ENCODE measurements around the gene HTRA3.

The HTRA3 gene

GRCh38 chr4:8318509-8318908, 49.0 kb downstream of the HTRA3 start:
- no peak for TF ChIP-seq CTCF (IDR thresholded peaks at IDR 0.05; ENCODE audit: insufficient read depth, low read length, poor library complexity, severe bottlenecking)
- no peak overlapping the region for H3K4me3 ChIP-seq (replicated peaks; ENCODE audit: low read depth, low read length)
- peaks cover 3% of the 10 kb centered on the region; the same call in 1 of the 2 replicates for H3K27me3 ChIP-seq (replicated peaks; ENCODE audit: control insufficient read depth, insufficient read depth, low read length)
- H3K36me3 ChIP-seq (ENCODE audit: control insufficient read depth, insufficient read depth, low read length), result no peaks in the 10 kb centered on the region
- DNase-seq (ENCODE audit: extremely low read depth, insufficient read length), result no peak

GRCh38 chr4:8319061-8319460, 49.5 kb downstream of the HTRA3 start:
- no peaks in the 10 kb centered on the region for H3K36me3 ChIP-seq (ENCODE audit: control insufficient read depth, insufficient read depth, low read length)
- H3K27me3 ChIP-seq (replicated peaks; ENCODE audit: control insufficient read depth, insufficient read depth, low read length), result peaks cover 3% of the 10 kb centered on the region; the same call in 1 of the 2 replicates
- DNase-seq (ENCODE audit: extremely low read depth, insufficient read length), result no peak
- H3K4me3 ChIP-seq (replicated peaks; ENCODE audit: low read depth, low read length), result no peak overlapping the region
- TF ChIP-seq CTCF (IDR thresholded peaks at IDR 0.05; ENCODE audit: insufficient read depth, low read length, poor library complexity, severe bottlenecking), result no peak

- DNase-seq (ENCODE audit: extremely low read depth, insufficient read length), result no peak
Observed at GRCh38 chr4:8319731-8320385, 50.3 kb downstream of the HTRA3 start.

GRCh38 chr4:8320386-8320750, 50.8 kb downstream of the HTRA3 start:
- H3K36me3 ChIP-seq (ENCODE audit: control insufficient read depth, insufficient read depth, low read length), result no peaks in the 10 kb centered on the region
- DNase-seq (ENCODE audit: extremely low read depth, insufficient read length), result no peak
- no peak overlapping the region for H3K4me3 ChIP-seq (replicated peaks; ENCODE audit: low read depth, low read length)
- peak; percentile 43 for TF ChIP-seq CTCF (IDR thresholded peaks at IDR 0.05; ENCODE audit: insufficient read depth, low read length, poor library complexity, severe bottlenecking)
- peaks cover 2% of the 10 kb centered on the region; the same call in 1 of the 2 replicates for H3K27me3 ChIP-seq (replicated peaks; ENCODE audit: control insufficient read depth, insufficient read depth, low read length)

More at GRCh38 chr4:8319731-8320385, 50.3 kb downstream of the HTRA3 start:
- no peak for TF ChIP-seq CTCF (IDR thresholded peaks at IDR 0.05; ENCODE audit: insufficient read depth, low read length, poor library complexity, severe bottlenecking)
- Histone ChIP-seq H3K4me3 (replicated peaks; ENCODE audit: low read depth, low read length) (no peak overlapping the region), H3K27me3 (replicated peaks; ENCODE audit: control insufficient read depth, insufficient read depth, low read length) (peaks cover 3% of the 10 kb centered on the region; the same call in 1 of the 2 replicates), H3K36me3 (ENCODE audit: control insufficient read depth, insufficient read depth, low read length) (no peaks in the 10 kb centered on the region)

GRCh38 chr4:8321220-8321619, 51.7 kb downstream of the HTRA3 start:
- DNase-seq (ENCODE audit: extremely low read depth, insufficient read length), result no peak
- no peak for TF ChIP-seq CTCF (IDR thresholded peaks at IDR 0.05; ENCODE audit: insufficient read depth, low read length, poor library complexity, severe bottlenecking)
- Histone ChIP-seq H3K4me3 (replicated peaks; ENCODE audit: low read depth, low read length) (no peak overlapping the region), H3K36me3 (ENCODE audit: control insufficient read depth, insufficient read depth, low read length) (no peaks in the 10 kb centered on the region), H3K27me3 (replicated peaks; ENCODE audit: control insufficient read depth, insufficient read depth, low read length) (no peaks in the 10 kb centered on the region)

GRCh38 chr4:8321771-8322170, 52.2 kb downstream of the HTRA3 start:
- no peak for DNase-seq (ENCODE audit: extremely low read depth, insufficient read length)
- Histone ChIP-seq H3K27me3 (replicated peaks; ENCODE audit: control insufficient read depth, insufficient read depth, low read length) (no peaks in the 10 kb centered on the region), H3K4me3 (replicated peaks; ENCODE audit: low read depth, low read length) (no peak overlapping the region), H3K36me3 (ENCODE audit: control insufficient read depth, insufficient read depth, low read length) (no peaks in the 10 kb centered on the region)
- TF ChIP-seq CTCF (IDR thresholded peaks at IDR 0.05; ENCODE audit: insufficient read depth, low read length, poor library complexity, severe bottlenecking), result no peak
